H1 (cell line): ENCODE results near the gene FAM168B. TPM values are rescaled to one million over a fixed set of nuclear protein-coding genes. Genes with fewer than 3 reads are reported as not detected.

ENCODE experiments used
- CTCF ChIA-PET: fragments of 300-600 bp; sonication (Branson Sonifier 250); formaldehyde crosslinking; loops from one replicate; lab custom pipeline; 2021; ENCODE audit not compliant: partially characterized antibody; lab: Charles Lee
- POLR2A ChIA-PET: fragments of 300-600 bp; sonication (Branson Sonifier 250); formaldehyde crosslinking; loops from one replicate; lab custom pipeline; 2021; ENCODE audit warnings: inconsistent platforms; ENCODE audit not compliant: partially characterized antibody; lab: Charles Lee
- DNase-seq, 2 experiments: peaks; one replicate each; pipeline versions ENCODE4 v3.0.0 to v3.0.0-alpha.2; 2010 to 2022; ENCODE audit warnings: low spot score in 2 of 2, low read depth in 1 of 2, mixed read lengths in 1 of 2
- FAIRE-seq: peaks from 2 replicates; lab custom pipeline; 2011; peaks lifted over from hg19 to GRCh38; lab: Jason Lieb, UNC
- H2AFZ ChIP-seq: 2 replicates; pipeline ENCODE4 v1.8.1; 2012; ENCODE audit warnings: low read length, inconsistent platforms
- H2AK5ac ChIP-seq: 2 replicates; pipeline ENCODE4 v1.6.1; 2013; ENCODE audit warnings: low read depth, low read length
- H2BK120ac ChIP-seq: replicated peaks from 2 replicates; pipeline ENCODE3; 2013; ENCODE audit warnings: low read depth, low read length, inconsistent platforms
- H2BK12ac ChIP-seq: 2 replicates; pipeline ENCODE4 v1.6.1; 2013; ENCODE audit warnings: low read depth, low read length
- H2BK15ac ChIP-seq: 2 replicates; pipeline ENCODE4 v1.6.1; 2013; ENCODE audit warnings: low read length
- H2BK20ac ChIP-seq: 2 replicates; pipeline ENCODE4 v1.6.1; 2013; ENCODE audit warnings: low read length
- H2BK5ac ChIP-seq: 2 replicates; pipeline ENCODE4 v1.6.1; 2013; ENCODE audit warnings: low read depth, low read length
- H3K14ac ChIP-seq: 2 replicates; pipeline ENCODE4 v1.6.1; 2013; ENCODE audit warnings: inconsistent platforms; ENCODE audit not compliant: insufficient read length
- H3K18ac ChIP-seq: 2 replicates; pipeline ENCODE4 v1.6.1; 2013; ENCODE audit warnings: low read length; ENCODE audit errors: extremely low read depth
- H3K23ac ChIP-seq: 2 replicates; pipeline ENCODE4 v1.6.1; 2013; ENCODE audit warnings: inconsistent platforms; ENCODE audit not compliant: insufficient read length
- H3K23me2 ChIP-seq: 2 replicates; pipeline ENCODE4 v1.6.1; 2013; ENCODE audit warnings: low read depth, low read length
- H3K27ac ChIP-seq: 2 replicates; pipeline ENCODE4 v1.6.1; 2011; ENCODE audit warnings: low read depth, low read length, inconsistent platforms
- H3K27me3 ChIP-seq, 4 experiments: replicated peaks in 1 of 4; 1 replicate in 1 of 4; 2 replicates in 3 of 4; pipeline versions ENCODE4 v1.6.1 to v1.8.1; 2011 to 2013; ENCODE audit warnings: low read length in 3 of 4, mild to moderate bottlenecking in 3 of 4, inconsistent platforms in 2 of 4, mixed read lengths in 2 of 4, moderate library complexity in 1 of 4; ENCODE audit not compliant: control insufficient read depth in 3 of 4, insufficient read depth in 3 of 4; ENCODE audit errors: extremely low read depth in 1 of 4
- H3K36me3 ChIP-seq, 4 experiments: 2 replicates each; pipeline versions ENCODE4 v1.6.1 to v1.8.1; 2011 to 2013; ENCODE audit warnings: mild to moderate bottlenecking in 4 of 4, low read length in 3 of 4, moderate library complexity in 2 of 4, control low read depth in 1 of 4, inconsistent platforms in 1 of 4; ENCODE audit not compliant: insufficient read depth in 4 of 4, control insufficient read depth in 2 of 4
- H3K4ac ChIP-seq: replicated peaks from 2 replicates; pipeline ENCODE3; 2013; ENCODE audit warnings: low read length, low read depth, mixed read lengths, inconsistent platforms; ENCODE audit not compliant: insufficient read length
- H3K4me1 ChIP-seq, 4 experiments: replicated peaks in 1 of 4; 1 replicate in 1 of 4; 2 replicates in 3 of 4; pipeline versions ENCODE4 v1.6.1 to v1.8.1; 2011 to 2013; ENCODE audit warnings: low read length in 3 of 4, inconsistent platforms in 2 of 4, mixed read lengths in 1 of 4; ENCODE audit not compliant: insufficient read depth in 4 of 4, control insufficient read depth in 3 of 4
- H3K4me2 ChIP-seq, 2 experiments: 2 replicates each; pipeline versions ENCODE4 v1.6.1 to v1.8.1; 2011 to 2013; ENCODE audit warnings: low read depth in 2 of 2, low read length in 2 of 2, control low read depth in 1 of 2, inconsistent platforms in 1 of 2, mild to moderate bottlenecking in 1 of 2; ENCODE audit not compliant: insufficient read depth in 1 of 2
- H3K4me3 ChIP-seq, 4 experiments: fragments of 200-600, 300-600 bp in 1 of 4; sonication (generic), shearing (Covaris generic), sonication (Bioruptor Twin) in 1 of 4; 2 replicates each; pipeline versions ENCODE4 v1.5.1 to v1.8.1; 2011 to 2016; ENCODE audit warnings: low read length in 4 of 4, low read depth in 3 of 4, control low read depth in 2 of 4, inconsistent platforms in 2 of 4, mild to moderate bottlenecking in 2 of 4, mixed read lengths in 1 of 4, moderate library complexity in 1 of 4; ENCODE audit not compliant: insufficient read depth in 2 of 4; ENCODE audit errors: extremely low read depth in 1 of 4
- H3K56ac ChIP-seq: replicated peaks from 2 replicates; pipeline ENCODE3; 2013; ENCODE audit warnings: low read depth, mild to moderate bottlenecking, mixed read lengths, low read length, inconsistent platforms; ENCODE audit not compliant: insufficient read length
- H3K79me1 ChIP-seq: 2 replicates; pipeline ENCODE4 v1.6.1; 2013; ENCODE audit warnings: low read depth, low read length, control low read depth
- H3K79me2 ChIP-seq, 2 experiments: 2 replicates each; pipeline versions ENCODE4 v1.6.1 to v1.8.1; 2012 to 2013; ENCODE audit warnings: low read length in 2 of 2, mild to moderate bottlenecking in 2 of 2, inconsistent platforms in 1 of 2; ENCODE audit not compliant: insufficient read depth in 2 of 2, control insufficient read depth in 1 of 2
- H3K9ac ChIP-seq, 4 experiments: replicated peaks in 1 of 4; 1 replicate in 1 of 4; 2 replicates in 3 of 4; pipeline versions ENCODE4 v1.6.1 to v1.8.1; 2011 to 2013; ENCODE audit warnings: low read depth in 3 of 4, low read length in 3 of 4, control low read depth in 2 of 4, mild to moderate bottlenecking in 2 of 4, moderate library complexity in 2 of 4, inconsistent platforms in 1 of 4; ENCODE audit errors: extremely low read depth in 1 of 4
- H3K9me3 ChIP-seq, 2 experiments: 2 replicates each; pipeline versions ENCODE4 v1.6.1 to v1.8.1; 2012 to 2013; ENCODE audit warnings: mild to moderate bottlenecking in 2 of 2, moderate library complexity in 2 of 2, control low read depth in 1 of 2, inconsistent platforms in 1 of 2, low read depth in 1 of 2, low read length in 1 of 2, mixed read lengths in 1 of 2; ENCODE audit not compliant: insufficient read depth in 2 of 2
- H4K20me1 ChIP-seq, 2 experiments: replicated peaks in 1 of 2; 2 replicates each; pipeline versions ENCODE3 to v1.8.1; 2011 to 2013; ENCODE audit warnings: inconsistent platforms in 2 of 2, low read length in 2 of 2, mild to moderate bottlenecking in 1 of 2; ENCODE audit not compliant: insufficient read depth in 2 of 2, control insufficient read depth in 1 of 2
- H4K5ac ChIP-seq: 2 replicates; pipeline ENCODE4 v1.6.1; 2013; ENCODE audit warnings: low read length, low read depth, mixed read lengths, inconsistent platforms; ENCODE audit not compliant: insufficient read length
- H4K8ac ChIP-seq: 2 replicates; pipeline ENCODE4 v1.8.0; 2013; ENCODE audit warnings: mild to moderate bottlenecking, moderate library complexity, low read length, inconsistent platforms; ENCODE audit not compliant: insufficient read depth; ENCODE audit errors: extremely low read depth
- H4K91ac ChIP-seq: replicated peaks from 2 replicates; pipeline ENCODE3; 2013; ENCODE audit warnings: low read length, mixed read lengths, inconsistent platforms; ENCODE audit not compliant: insufficient read length
- ATF2 ChIP-seq: IDR thresholded peaks from 2 replicates; pipeline ENCODE4 v1.6.1; 2012; ENCODE audit warnings: low read length, inconsistent platforms
- BACH1 ChIP-seq: IDR thresholded peaks from 2 replicates; pipeline ENCODE4 v1.6.1; 2012; ENCODE audit warnings: low read length, improper control_type of control experiment
- CBX8 ChIP-seq: fragments of 300-800, 300-1000 bp; sonication (generic); IDR thresholded peaks from 2 replicates; pipeline ENCODE4 v1.7.1; 2016; ENCODE audit warnings: low read depth, low read length, borderline replicate concordance
- KDM1A ChIP-seq: fragments of 200-600, 300-600 bp; sonication (generic); IDR thresholded peaks from 2 replicates; pipeline ENCODE4 v1.7.1; 2016; ENCODE audit warnings: mild to moderate bottlenecking, low read length, borderline replicate concordance
- POLR2A ChIP-seq, 2 experiments: IDR thresholded peaks; 1 replicate in 1 of 2; 2 replicates in 1 of 2; pipeline ENCODE4 v1.6.1; 2011; ENCODE audit warnings: low read depth in 2 of 2, low read length in 2 of 2, mild to moderate bottlenecking in 2 of 2; ENCODE audit errors: control extremely low read depth in 1 of 2
- POU5F1 ChIP-seq: IDR thresholded peaks from 2 replicates; pipeline ENCODE4 v1.6.1; 2011; ENCODE audit warnings: low read depth, mild to moderate bottlenecking, low read length, moderate library complexity
- RFX5 ChIP-seq: IDR thresholded peaks from 2 replicates; pipeline ENCODE4 v1.6.1; 2011; ENCODE audit warnings: low read depth, low read length, improper control_type of control experiment, borderline replicate concordance
- RNF2 ChIP-seq: fragments of 200-900, 300-1000 bp; sonication (generic); IDR thresholded peaks from 2 replicates; pipeline ENCODE4 v1.7.1; 2016; ENCODE audit warnings: borderline replicate concordance, low read depth, mild to moderate bottlenecking, antibody characterized with exemption, low read length; ENCODE audit not compliant: poor library complexity, severe bottlenecking; ENCODE audit errors: missing control alignments
- SIRT6 ChIP-seq: IDR thresholded peaks from one replicate; pipeline ENCODE4 v1.7.1; 2012; ENCODE audit warnings: low read length, inconsistent platforms
- SUZ12 ChIP-seq: fragments of 200-600 bp; sonication (generic); IDR thresholded peaks from 2 replicates; pipeline ENCODE4 v1.6.1; 2012; ENCODE audit warnings: mild to moderate bottlenecking, inconsistent platforms, low read length, moderate library complexity, mixed read lengths
- TEAD4 ChIP-seq: IDR thresholded peaks from 2 replicates; pipeline ENCODE4 v1.6.1; 2012; ENCODE audit warnings: low read depth, low read length, inconsistent platforms, mixed read lengths
- WGBS, 2 experiments: shearing (Covaris generic) in 1 of 2; methylation state at CpG; one replicate each; pipeline versions ENCODE4 v1.1.6 to v1.1.7; 2013 to 2015; ENCODE audit warnings: low lambda C conversion rate in 2 of 2, mixed read lengths in 2 of 2, inconsistent platforms in 1 of 2, low coverage in 1 of 2, missing lambda C conversion rate in 1 of 2; ENCODE audit not compliant: insufficient replicate concordance in 2 of 2, insufficient coverage in 1 of 2, insufficient read length in 1 of 2; ENCODE audit errors: extremely low coverage in 1 of 2, missing lambda C conversion rate in 1 of 2; 5-methylcytosine and 5-hydroxymethylcytosine counted together
- polyA plus RNA-seq, 7 experiments: library from polyadenylated mRNA; depleted of rRNA in 3 of 7; stranded (reverse) in 5 of 7; unstranded in 2 of 7; fragments of >200 nt in 5 of 7; fragments of 200-250 nt in 2 of 7; gene quantifications; 1 replicate in 5 of 7; 2 replicates in 1 of 7; 4 replicates in 1 of 7; pipeline versions ENCODE4 v1.2.1 to v1.2.3, GENCODE V29; 2011 to 2013; ENCODE audit warnings: missing spikeins in 2 of 7, mixed read lengths in 2 of 7
- total RNA-seq: library from RNA; stranded (reverse); fragmentation: NEBNext Ultra II Directional; extraction: Animal tissue kit (Norgen Biotek cat#: 25700); gene quantifications from 2 replicates; pipeline ENCODE4 v1.2.1, GENCODE V29; 2021
- TF ChIP-seq, protein P1 (sequence below): IDR thresholded peaks from 2 replicates; pipeline ENCODE4 v1.6.1; 2012; ENCODE audit warnings: inconsistent platforms

Gene FAM168B
- total and polyA plus RNA-seq, 2 of the 8 experiments (the other 6 are each of a cell fraction or from before 2014, with no cell fraction given) = 61.9 to 123 TPM

GRCh38 chr2:131058920-131059319 is 34.3 kb downstream of the FAM168B start:
- Histone ChIP-seq H3K23me2 (no peaks in the 10 kb centered on the region), H3K56ac (no peak overlapping the region), H3K18ac (no peak overlapping the region), H2BK5ac (no peak overlapping the region), H2BK120ac (no peak overlapping the region), H4K20me1 (peaks cover 23 to 42% of the 10 kb centered on the region in 2 experiments), H3K4ac (no peak overlapping the region), H3K79me2 (peaks cover 0 to 81% of the 10 kb centered on the region in 2 experiments), H3K23ac (no peak overlapping the region), H3K4me2 (no peak overlapping the region), H3K79me1 (peaks cover 23% of the 10 kb centered on the region), H2AFZ (no peak overlapping the region), H3K4me1 (peaks cover 0 to 2% (median 0%) of the 10 kb centered on the region in 4 experiments; a peak in 1 of 7 replicates), H2AK5ac (no peak overlapping the region), H3K36me3 (peaks cover 5 to 62% (median 23%) of the 10 kb centered on the region in 4 experiments; a peak in 7 of 8 replicates), H2BK15ac (no peak overlapping the region), H3K9ac (no peak overlapping the region), H3K4me3 (no peak overlapping the region), H4K8ac (peak overlapping the region; percentile 31; the same call in 1 of the 2 replicates), H3K9me3 (no peaks in the 10 kb centered on the region), H3K14ac (no peak overlapping the region), H2BK12ac (no peak overlapping the region), H4K5ac (no peak overlapping the region), H4K91ac (no peak overlapping the region), H2BK20ac (no peak overlapping the region), H3K27ac (no peak overlapping the region), H3K27me3 (no peaks in the 10 kb centered on the region)
- DNase-seq (no peak), FAIRE-seq (no peak)
- CTCF ChIA-PET = interaction anchor here (1.4 to 2.2 kb wide), 2 partner anchors 15 to 18 kb away, joined by 3 to 12 read pairs; no protein-coding TSS in a partner anchor
- WGBS, 2 experiments = 92% methylated on average over 4 of the region's 4 CpGs; no CpG with 5 or more reads in 1 of the 2 experiments
- POLR2A ChIA-PET = interaction anchor here (0.6 to 1.5 kb wide), 3 partner anchors 9 to 235 kb away, joined by 3 to 7 read pairs (median 4); partner anchors contain the start of gene FAM168B
- TF ChIP-seq POU5F1 (no peak), RFX5 (no peak), SIRT6 (no peak), RNF2 (no peak), CBX8 (no peak), POLR2A (IDR thresholded peaks at IDR 0.05; ENCODE audit: control extremely low read depth in 1 of 2, low read depth in 2 of 2, low read length in 2 of 2) (no peak), SUZ12 (no peak), ATF2 (no peak), BACH1 (no peak), KDM1A (no peak), TEAD4 (no peak)
- TF ChIP-seq, protein P1, sequence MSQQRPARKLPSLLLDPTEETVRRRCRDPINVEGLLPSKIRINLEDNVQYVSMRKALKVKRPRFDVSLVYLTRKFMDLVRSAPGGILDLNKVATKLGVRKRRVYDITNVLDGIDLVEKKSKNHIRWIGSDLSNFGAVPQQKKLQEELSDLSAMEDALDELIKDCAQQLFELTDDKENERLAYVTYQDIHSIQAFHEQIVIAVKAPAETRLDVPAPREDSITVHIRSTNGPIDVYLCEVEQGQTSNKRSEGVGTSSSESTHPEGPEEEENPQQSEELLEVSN = no peak
